Large intestine (tissue), 3 donors: ENCODE data around the gene MARCHF6. TPM values are rescaled to one million over a fixed set of nuclear protein-coding genes. Genes with fewer than 3 reads are reported as not detected.
A peak's percentile ranks its signal among the peaks of the same experiment; 100 is the strongest.

ENCODE experiments used
- DNase-seq, 2 donors: peaks; one replicate each; pipeline versions ENCODE4 v3.0.0 to v3.0.0-alpha.2; 2013
- H3K27ac ChIP-seq: one replicate; pipeline ENCODE4 v1.5.1; 2013; ENCODE audit warnings: low read length
- H3K27me3 ChIP-seq: 2 replicates; pipeline ENCODE4 v1.6.1; 2013; ENCODE audit warnings: low read length; ENCODE audit not compliant: control insufficient read depth, insufficient read depth
- H3K36me3 ChIP-seq: 2 replicates; pipeline ENCODE4 v1.6.1; 2013; ENCODE audit warnings: low read length; ENCODE audit not compliant: control insufficient read depth, insufficient read depth
- H3K4me1 ChIP-seq: one replicate; pipeline ENCODE4 v1.6.1; 2013; ENCODE audit warnings: low read length; ENCODE audit not compliant: control insufficient read depth, insufficient read depth
- H3K4me3 ChIP-seq: one replicate; pipeline ENCODE4 v1.5.1; 2013; ENCODE audit warnings: low read length
- H3K9me3 ChIP-seq: one replicate; pipeline ENCODE4 v1.6.1; 2013; ENCODE audit warnings: mild to moderate bottlenecking, low read depth, low read length, moderate library complexity; ENCODE audit not compliant: control insufficient read depth
- WGBS: methylation state at CpG from one replicate; pipeline ENCODE4 v1.1.5; 2013; ENCODE audit warnings: low lambda C conversion rate; ENCODE audit not compliant: insufficient coverage; 5-methylcytosine and 5-hydroxymethylcytosine counted together
- polyA plus RNA-seq: library from polyadenylated mRNA; unstranded; fragments of 120-200 nt; gene quantifications from one replicate; pipeline ENCODE4 v1.2.1, GENCODE V29; 2013

Gene MARCHF6
- polyA plus RNA-seq, 1 donor = 117 TPM

DNA sequence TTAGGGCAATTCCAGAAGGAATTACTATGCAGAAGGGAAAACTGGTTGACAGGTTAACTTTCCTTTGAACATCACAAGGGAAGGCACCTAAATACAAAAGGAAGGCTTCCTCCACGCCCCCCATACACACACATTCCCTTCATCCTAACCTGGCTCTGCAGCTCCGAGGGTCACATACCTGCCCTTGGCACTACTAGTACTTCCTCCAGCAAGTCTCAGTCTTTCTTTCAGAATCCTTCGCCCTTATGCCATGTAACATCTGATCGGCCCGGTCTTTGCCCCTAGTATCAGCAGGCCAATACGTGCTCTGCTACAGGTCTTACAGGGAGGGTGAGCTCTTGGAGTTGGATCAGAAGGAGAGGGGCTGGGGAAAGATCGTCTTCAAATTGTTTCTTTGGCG, 1.6 kb upstream of the MARCHF6 start:
- Histone ChIP-seq H3K27me3 (no peaks in the 10 kb centered on the region), H3K36me3 (no peaks in the 10 kb centered on the region), H3K4me3 (no peak overlapping the region), H3K27ac (peak overlapping the region; percentile 86), H3K4me1 (peaks cover 8% of the 10 kb centered on the region), H3K9me3 (no peaks in the 10 kb centered on the region)
- DNase-seq = peak; percentile 54 to 72
- no CpG with 5 or more reads among the region's 8 CpGs for WGBS

DNA sequence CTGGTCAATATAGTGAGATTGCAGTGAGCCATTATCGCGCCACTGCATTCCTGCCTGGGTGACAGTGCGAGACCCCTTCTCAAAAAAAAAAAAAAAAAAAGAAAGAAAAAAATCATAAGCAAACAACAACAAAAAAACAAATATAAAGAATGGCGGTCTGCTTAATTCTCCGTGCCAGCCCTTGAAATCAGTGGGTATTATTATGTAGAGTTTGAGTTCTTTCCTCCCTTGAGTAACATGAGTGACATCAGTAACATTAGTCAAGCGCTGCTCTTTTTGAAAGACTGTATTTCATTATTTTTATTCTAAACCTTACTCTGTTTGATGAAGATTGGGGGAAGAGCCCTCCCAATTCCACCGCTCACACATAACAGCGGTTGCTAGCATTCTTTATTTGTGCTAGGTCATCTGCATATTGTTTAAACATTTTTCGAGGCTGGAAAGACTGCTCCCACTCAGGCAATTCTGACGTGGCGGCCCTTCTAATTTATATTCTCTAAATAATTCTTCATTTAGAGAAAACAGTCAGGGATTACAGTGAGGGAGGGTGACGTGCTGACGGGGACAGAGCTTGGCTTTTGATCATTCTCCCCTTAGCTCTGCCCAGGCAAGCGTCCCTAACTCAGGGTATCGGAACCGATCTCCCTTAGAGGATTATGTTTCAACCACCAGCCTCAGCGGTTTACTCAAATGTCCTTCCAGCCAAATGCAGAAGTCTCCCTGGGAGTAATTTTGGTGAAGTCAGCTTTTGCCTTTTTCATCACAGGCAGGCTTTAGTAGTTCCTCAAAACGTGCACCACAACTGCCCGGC, 860 bp upstream of the MARCHF6 start:
- H3K9me3 ChIP-seq = no peaks in the 10 kb centered on the region
- H3K4me1 ChIP-seq = peaks cover 11% of the 10 kb centered on the region
- no peak for DNase-seq
- no peaks in the 10 kb centered on the region for H3K27me3 ChIP-seq
- peak overlapping the region; percentile 88 for H3K4me3 ChIP-seq
- no peaks in the 10 kb centered on the region for H3K36me3 ChIP-seq
- H3K27ac ChIP-seq = peak overlapping the region; percentile 86
- 0% methylated on average over 1 of the region's 19 CpGs for WGBS

DNA sequence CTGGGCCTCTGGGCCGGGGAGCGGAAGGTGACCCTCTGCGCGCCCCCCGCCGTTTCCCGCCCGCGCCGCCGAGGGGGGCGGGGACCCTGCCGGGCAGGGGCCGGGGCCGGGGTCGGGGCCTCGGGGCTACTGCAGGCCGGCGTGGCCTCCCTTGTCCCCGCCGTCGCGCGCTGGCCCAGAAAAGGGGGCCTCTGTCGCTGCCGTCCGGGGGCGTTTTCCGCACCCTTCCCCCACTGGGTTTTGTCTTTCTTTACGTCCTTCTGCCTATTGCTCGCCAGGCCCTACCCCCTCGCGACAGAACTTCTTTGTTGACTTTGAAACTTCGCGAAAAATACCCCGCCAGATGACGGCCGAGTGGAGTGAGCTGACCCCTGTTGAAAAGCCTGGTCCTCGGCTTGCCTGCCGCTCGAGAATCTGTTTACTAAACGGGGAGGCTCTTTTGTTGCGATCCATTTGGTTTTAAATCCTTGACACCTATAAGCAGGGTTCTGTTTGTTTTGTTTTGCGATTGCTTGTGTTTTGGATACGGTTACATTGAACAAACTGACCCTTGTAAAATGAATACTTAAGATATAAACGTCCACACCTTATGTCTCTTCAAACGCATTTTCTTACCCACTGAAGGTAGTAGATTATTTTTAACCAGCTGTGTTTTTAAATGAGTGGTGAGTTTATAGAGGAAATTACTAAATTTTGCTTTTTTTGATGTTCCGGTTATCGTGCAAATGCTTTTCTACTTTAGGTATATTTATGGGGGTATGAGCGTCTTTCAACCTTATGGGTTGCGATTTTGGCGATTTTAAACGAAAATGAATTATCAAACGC, 765 bp downstream of the MARCHF6 start:
- Histone ChIP-seq H3K27ac (peak overlapping the region; percentile 86), H3K9me3 (no peaks in the 10 kb centered on the region), H3K27me3 (no peaks in the 10 kb centered on the region), H3K4me1 (peaks cover 16% of the 10 kb centered on the region), H3K36me3 (no peaks in the 10 kb centered on the region), H3K4me3 (peak overlapping the region; percentile 88)
- peak in 1 of 2 donors; percentile 75 for DNase-seq
- WGBS = 0% methylated on average over 5 of the region's 54 CpGs

DNA sequence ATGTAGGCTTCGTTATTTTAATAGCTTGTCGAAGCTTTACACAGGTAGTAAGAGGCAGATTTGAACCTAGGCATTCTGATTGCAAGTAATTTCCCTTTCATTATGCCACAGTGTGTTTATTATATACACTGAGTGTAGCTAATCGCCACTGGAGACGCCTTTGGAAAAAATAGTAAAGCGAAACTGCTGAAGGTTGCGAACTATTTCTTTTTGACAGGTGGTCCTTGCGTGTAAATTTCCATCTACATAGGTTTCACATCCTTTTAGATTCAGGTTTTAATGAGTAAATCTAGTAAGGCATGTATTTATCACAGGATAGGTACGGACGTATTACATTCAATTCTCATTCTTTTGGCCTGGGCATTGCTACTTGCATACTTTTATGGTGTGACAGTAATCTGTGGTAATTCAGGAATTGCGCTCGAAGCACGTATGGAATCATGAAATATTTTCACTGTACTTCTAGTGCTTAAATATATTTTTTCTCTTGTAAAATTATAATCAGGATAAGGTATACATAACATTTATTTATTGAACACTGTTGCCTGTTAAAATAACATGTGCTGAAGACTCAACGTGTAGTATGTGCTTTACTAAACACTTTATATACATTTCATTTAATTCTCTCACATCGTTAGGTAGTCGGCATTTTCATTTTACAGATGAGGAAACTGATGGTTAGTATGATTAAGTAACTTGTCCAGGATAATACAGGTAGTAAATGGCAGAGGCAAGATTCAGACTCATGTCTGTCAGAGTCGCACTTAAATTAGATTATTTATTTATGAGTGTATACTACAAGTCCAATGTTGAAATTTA, 1.8 kb downstream of the MARCHF6 start:
- Histone ChIP-seq H3K4me1 (peaks cover 16% of the 10 kb centered on the region), H3K27me3 (no peaks in the 10 kb centered on the region), H3K27ac (peak overlapping the region; percentile 86), H3K4me3 (peak overlapping the region; percentile 88), H3K9me3 (no peaks in the 10 kb centered on the region), H3K36me3 (peaks cover under 1% of the 10 kb centered on the region)
- 54% methylated on average over 5 of the region's 16 CpGs for WGBS
- DNase-seq = peak; percentile 44 to 74

DNA sequence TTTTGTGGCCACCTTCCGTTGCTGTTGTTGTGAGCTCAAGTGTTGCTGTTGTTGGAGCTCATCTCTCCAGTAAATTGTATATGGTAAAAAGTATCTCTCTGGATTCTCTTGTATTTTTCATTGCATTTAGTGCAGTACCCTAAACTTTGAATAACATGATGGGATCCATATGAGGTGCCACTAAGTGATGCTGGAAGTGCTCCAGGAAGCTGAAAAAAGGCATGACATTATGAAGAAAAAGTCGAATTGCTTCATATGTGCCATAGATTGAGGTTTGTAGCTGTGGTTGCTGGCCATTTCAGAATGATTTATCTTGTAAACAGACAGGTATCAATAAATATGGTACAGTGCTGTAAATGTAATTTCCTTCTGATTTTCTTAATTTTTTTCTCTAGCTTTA, 5.5 kb downstream of the MARCHF6 start:
- Histone ChIP-seq H3K27ac (no peak overlapping the region), H3K36me3 (peaks cover 2% of the 10 kb centered on the region), H3K4me1 (peaks cover 10% of the 10 kb centered on the region), H3K4me3 (no peak overlapping the region), H3K27me3 (no peaks in the 10 kb centered on the region), H3K9me3 (no peaks in the 10 kb centered on the region)
- DNase-seq = no peak
- WGBS = 100% methylated on average over 1 of the region's 2 CpGs

DNA sequence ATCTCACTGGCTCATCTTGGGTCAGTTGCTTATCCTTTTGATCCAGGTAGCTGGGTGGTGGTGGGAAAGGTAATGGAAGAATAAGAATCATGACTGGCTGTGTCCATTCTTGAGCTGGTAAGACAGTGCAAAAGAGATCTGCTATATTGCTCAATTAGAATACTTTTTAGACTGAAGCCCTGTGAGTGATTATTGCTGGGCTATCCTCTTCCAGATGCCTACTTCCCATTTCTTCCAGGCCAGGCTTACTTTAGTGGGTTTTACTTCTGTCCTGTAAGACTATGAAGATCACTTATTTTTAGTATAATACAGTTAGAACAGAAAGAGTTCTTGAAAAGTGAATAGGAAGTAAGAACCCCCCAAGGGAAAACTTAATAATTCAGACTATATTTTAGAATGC, 7.2 kb downstream of the MARCHF6 start:
- H3K36me3 ChIP-seq = peaks cover 2% of the 10 kb centered on the region
- no peak overlapping the region for H3K27ac ChIP-seq
- no peak overlapping the region for H3K4me3 ChIP-seq
- H3K9me3 ChIP-seq = no peaks in the 10 kb centered on the region
- no peaks in the 10 kb centered on the region for H3K27me3 ChIP-seq
- H3K4me1 ChIP-seq = peaks cover 10% of the 10 kb centered on the region
- no peak for DNase-seq

DNA sequence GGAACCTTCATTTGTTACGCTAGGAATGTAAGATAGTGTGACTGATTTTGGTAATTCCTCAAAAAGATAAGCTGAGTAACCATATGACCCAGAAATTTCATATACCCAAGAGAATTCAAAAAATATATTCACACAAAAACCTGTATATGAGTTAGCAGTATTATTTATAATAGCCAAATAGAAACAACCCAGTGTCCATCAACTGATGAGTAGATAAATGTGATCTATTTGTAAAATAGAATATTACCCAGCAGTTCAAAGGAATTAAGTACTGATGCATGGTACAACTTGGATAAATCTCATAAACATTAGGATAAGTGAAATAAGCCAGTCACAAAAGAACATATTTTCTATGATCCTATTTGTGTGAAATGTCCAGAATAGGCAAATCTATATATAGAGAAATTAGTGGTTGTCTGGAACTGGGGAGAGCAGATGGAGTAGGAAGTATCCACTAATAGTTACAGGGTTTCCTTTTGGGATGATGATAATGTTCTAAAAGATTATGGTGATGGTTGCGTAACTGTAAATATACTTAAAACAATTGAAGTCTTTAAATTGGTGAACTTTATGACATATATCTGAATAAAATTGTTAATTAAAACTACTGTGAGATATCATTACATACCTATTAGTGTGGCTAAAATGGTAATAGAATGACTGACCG, 10.2 kb downstream of the MARCHF6 start:
- no peak for DNase-seq
- no peak overlapping the region for H3K4me3 ChIP-seq
- H3K27me3 ChIP-seq = no peaks in the 10 kb centered on the region
- no peaks in the 10 kb centered on the region for H3K9me3 ChIP-seq
- no peaks in the 10 kb centered on the region for H3K4me1 ChIP-seq
- 100% methylated on average over 1 of the region's 3 CpGs for WGBS
- H3K36me3 ChIP-seq = peaks cover 6% of the 10 kb centered on the region
- H3K27ac ChIP-seq = no peak overlapping the region

DNA sequence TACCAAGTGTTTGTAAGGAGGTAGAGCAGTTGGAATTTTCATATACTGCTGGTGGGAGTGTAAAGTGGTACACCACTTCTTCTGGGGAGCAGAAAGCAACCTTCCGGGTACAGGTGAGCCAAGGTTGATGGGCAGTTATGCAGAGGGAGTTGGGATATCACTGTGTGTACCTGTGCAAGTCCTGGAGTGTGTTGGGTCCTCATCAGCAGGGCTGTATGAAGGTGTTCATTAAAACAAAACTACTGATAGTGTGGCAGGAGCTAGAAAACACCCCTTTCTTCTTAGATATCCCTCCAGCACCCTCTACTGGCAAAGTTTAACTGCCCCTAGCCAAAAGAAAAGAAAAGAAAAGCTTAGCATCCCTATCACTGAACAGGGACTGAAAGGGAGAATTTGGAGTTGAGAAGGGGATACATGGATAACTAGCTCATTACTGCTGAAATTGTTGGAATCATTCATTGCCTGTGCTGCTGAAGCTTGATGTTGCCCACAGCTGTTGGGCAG, 10.7 kb downstream of the MARCHF6 start:
- Histone ChIP-seq H3K4me1 (no peaks in the 10 kb centered on the region), H3K36me3 (peaks cover 9% of the 10 kb centered on the region), H3K27me3 (no peaks in the 10 kb centered on the region), H3K4me3 (no peak overlapping the region), H3K9me3 (no peaks in the 10 kb centered on the region), H3K27ac (no peak overlapping the region)
- no CpG with 5 or more reads among the region's 1 CpG for WGBS
- no peak for DNase-seq

DNA sequence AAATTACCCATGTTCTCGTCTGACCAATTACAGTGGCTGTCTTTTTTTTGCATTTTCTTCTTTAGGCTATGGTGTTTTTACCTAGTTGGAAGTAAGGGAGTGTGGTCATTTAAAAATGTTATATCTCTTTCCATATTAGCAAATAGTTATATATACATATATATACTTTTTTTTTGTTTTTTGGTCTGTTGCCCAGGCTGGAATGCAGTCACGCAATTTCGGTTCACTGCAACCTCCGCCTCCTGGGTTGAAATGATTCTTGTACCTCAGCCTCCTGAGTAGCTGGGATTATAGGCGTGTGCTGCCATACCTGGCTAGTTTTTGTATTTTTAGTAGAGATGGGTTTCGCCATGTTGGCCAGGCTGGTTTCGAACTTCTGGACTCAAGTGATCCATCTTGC, 12.3 kb downstream of the MARCHF6 start:
- Histone ChIP-seq H3K27ac (no peak overlapping the region), H3K27me3 (no peaks in the 10 kb centered on the region), H3K9me3 (no peaks in the 10 kb centered on the region), H3K4me1 (no peaks in the 10 kb centered on the region), H3K36me3 (peaks cover 7% of the 10 kb centered on the region), H3K4me3 (no peak overlapping the region)
- no CpG with 5 or more reads among the region's 7 CpGs for WGBS
- DNase-seq = no peak
